Coronary artery (tissue), 2 donors: Measurements from ENCODE around the gene NPAS3.

Experiments used
- DNase-seq: peaks from one replicate; pipeline ENCODE4 v3.0.0-alpha.2; 2017; ENCODE audit warnings: low spot score
- H3K27ac ChIP-seq, 2 donors: fragments of 200-600 bp; sonication (generic); one replicate each; pipeline ENCODE4 v1.5.1; 2016 to 2019
- H3K4me3 ChIP-seq: fragments of 200-600 bp; sonication (generic); 2 replicates; pipeline ENCODE4 v1.5.1; 2016; ENCODE audit warnings: mild to moderate bottlenecking, moderate library complexity
- TF ChIP-seq, protein P1 (sequence below): fragments of 200-600 bp; sonication (generic); IDR thresholded peaks from one replicate; pipeline ENCODE4 v1.5.1; 2019; ENCODE audit warnings: antibody characterized with exemption

Gene NPAS3

DNA sequence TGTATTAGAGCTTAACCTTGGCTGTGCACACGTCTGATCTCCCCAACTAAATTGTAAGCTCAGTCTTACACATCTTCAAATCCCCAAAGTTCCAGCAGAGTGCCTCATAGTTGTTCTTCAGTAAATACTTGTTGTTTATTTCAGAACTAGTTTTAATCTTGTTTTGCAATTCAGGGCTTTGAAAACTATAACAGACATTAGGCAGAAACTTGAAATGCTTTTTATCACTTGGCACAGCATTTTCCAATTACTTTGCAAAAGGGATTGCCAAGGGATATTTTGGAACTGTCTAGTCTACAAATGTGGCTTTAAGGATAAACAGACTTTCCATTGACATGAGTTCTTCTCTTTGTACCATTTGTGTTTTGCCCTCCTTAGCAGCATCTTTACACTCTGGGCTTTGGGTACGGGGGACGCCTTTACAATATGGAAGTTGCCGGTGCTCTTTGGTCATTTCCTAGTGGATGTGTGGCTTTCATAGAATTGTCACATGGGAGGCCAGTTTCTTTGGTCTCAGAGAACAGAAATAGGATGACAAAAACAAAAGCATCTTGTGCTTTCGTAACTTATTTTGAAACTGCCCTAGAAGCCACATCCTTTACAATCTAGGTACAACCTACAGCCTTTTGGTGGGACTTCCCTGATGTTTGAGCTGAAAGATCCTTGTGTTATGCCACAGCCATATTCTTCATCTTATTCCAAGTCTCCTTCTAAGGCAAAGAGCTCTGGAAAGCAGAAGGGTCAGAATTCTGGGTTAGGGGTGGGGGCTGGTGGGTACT, 96.9 kb downstream of the NPAS3 start:
- no peak for DNase-seq
- Histone ChIP-seq H3K27ac (no peak overlapping the region), H3K4me3 (no peak overlapping the region)
- TF ChIP-seq, protein P1, sequence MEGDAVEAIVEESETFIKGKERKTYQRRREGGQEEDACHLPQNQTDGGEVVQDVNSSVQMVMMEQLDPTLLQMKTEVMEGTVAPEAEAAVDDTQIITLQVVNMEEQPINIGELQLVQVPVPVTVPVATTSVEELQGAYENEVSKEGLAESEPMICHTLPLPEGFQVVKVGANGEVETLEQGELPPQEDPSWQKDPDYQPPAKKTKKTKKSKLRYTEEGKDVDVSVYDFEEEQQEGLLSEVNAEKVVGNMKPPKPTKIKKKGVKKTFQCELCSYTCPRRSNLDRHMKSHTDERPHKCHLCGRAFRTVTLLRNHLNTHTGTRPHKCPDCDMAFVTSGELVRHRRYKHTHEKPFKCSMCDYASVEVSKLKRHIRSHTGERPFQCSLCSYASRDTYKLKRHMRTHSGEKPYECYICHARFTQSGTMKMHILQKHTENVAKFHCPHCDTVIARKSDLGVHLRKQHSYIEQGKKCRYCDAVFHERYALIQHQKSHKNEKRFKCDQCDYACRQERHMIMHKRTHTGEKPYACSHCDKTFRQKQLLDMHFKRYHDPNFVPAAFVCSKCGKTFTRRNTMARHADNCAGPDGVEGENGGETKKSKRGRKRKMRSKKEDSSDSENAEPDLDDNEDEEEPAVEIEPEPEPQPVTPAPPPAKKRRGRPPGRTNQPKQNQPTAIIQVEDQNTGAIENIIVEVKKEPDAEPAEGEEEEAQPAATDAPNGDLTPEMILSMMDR: no peak

DNA sequence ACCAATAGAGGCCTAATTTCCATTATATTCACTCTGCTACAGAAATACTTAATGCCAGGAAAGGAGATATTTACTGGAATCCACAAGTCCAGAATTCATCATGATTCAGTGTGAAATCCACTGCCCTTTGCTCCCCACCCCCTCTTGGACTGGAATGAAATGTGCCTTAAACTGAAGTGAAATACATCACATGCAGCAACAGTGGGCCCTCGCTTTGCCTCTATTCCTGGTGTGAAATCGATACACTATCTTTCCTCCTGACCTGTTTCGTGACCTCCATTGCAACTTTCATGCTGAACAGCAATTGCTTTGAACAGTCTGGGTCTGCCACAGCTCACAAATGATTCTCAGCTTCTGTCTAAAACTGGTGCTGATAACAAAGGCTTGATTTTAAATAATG, 100.6 kb downstream of the NPAS3 start:
- Histone ChIP-seq H3K4me3 (no peak overlapping the region), H3K27ac (no peak overlapping the region)
- no peak for DNase-seq
- TF ChIP-seq, protein P1: no peak

DNA sequence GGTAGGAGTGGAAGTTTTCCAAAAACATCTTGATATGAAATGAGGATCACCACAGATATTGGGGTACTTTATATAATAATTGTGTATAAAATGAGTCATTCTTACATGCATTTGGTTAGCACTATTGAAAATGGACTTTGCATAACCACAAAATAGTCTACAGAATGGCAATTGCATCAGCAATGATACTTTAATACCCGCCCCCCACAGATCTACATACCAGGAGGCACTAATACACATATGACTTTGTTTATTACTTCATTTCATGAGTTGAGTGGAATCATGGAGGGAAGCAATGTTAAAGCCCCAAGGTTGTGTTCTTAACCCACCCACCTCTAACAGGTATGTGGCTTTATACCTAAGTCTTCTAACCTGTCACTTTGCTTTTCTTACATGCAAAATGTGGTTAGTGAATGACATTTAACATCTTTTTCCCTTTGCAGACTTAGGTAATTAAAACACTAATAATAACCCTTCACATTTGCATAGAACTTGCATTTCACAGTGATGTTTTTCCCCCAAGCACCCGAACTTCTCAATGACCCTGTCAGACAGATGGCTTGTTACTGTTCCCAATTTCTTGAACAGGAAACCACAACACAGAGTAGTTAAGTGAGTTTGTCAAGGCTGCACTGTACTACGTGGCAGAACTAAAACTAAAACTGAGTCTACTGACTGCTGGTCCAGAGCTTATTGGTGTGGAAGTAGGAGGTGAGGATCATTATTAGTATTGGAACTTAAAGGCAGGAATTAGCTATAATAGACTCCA, 101.9 kb downstream of the NPAS3 start:
- Histone ChIP-seq H3K27ac (no peak overlapping the region), H3K4me3 (no peak overlapping the region)
- no peak for DNase-seq
- TF ChIP-seq, protein P1: no peak

DNA sequence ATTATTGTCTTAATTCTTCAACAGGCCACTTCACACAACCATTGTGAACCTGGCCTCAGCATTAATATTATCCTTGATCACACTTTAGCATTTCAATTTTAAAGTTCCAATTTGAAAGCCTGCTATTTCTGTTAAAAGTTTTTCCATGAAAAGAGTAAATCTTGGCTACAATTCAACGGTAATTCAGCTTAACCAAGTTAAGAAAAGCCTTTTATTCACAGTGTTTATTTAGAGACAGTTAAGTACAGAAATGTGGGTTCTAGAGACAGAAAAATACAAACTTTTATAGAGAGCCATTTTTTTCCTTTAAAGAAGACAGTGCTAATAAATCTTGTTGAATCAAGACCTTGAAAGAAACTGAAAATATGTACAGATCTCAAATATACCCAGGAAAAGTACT, 103.9 kb downstream of the NPAS3 start:
- H3K27ac ChIP-seq: no peak overlapping the region
- TF ChIP-seq, protein P1: no peak
- no peak overlapping the region for H3K4me3 ChIP-seq
- DNase-seq: no peak

DNA sequence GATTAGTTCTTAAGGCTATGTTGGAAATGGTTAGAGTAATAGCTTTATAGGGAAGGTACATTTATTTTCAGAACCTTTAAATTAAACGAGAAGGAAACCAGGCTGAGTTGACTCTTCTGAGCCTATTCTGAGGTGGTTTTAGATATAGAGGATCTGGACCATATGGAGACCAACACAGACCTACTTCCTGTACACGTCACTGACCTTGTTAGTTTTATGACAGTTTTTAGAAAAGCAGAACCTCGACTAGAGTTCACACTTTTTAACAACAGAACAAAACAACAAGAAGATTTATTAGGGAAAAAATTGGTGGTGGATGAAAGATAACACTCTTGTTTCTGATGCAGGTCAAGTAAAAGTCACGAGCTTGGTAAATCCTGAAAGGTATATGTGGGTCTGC, 107.1 kb downstream of the NPAS3 start:
- Histone ChIP-seq H3K27ac (no peak overlapping the region), H3K4me3 (no peak overlapping the region)
- DNase-seq: no peak
- TF ChIP-seq, protein P1: no peak

DNA sequence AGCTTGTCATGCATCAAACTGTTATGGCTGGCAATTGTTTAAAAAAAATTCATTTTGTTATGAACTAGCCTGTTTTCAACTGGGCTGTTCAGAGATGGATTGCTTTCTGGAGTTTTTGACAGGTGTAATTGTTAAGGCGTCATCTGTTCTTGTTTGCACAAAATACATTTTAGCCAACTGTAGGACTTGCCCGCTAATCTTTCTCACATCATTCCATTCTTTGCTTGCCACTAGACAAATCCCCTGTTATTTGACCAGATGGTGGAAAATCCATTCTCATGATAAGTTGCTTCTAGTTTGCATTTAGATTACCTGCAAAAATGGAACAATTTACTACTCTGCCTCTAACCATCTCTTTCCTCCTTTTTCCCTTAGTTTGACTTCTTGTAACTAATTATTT, 114.3 kb downstream of the NPAS3 start:
- H3K4me3 ChIP-seq: no peak overlapping the region
- no peak for DNase-seq
- TF ChIP-seq, protein P1: no peak
- H3K27ac ChIP-seq: no peak overlapping the region

DNA sequence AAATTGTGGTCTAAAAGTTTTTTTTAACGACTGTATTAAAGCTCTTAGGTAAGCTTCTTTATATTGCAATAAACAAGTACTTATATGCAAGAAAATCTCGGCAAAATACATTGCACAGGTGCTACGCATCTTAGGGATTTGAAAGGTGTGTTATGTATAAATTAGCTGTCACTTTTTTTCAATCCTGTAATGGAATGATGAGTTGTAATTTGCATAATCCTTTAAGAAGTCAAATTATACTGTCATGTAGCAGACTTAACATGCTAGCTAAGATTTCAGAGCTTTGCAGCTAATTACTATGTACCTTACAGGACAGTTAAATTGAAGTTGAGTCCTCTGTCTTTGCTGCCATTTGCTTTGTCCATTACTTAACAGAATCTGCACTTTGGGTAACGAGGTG, 117.5 kb downstream of the NPAS3 start:
- H3K27ac ChIP-seq: no peak overlapping the region
- DNase-seq: no peak
- TF ChIP-seq, protein P1: no peak
- H3K4me3 ChIP-seq: no peak overlapping the region
